SK-N-SH (cell line): Measurements from ENCODE around the gene C3orf85. TPM values are rescaled to one million over a fixed set of nuclear protein-coding genes. Genes with fewer than 3 reads are reported as not detected.

Experiments
- CTCF ChIA-PET: fragments of 300-600, 350-600 bp; formaldehyde crosslinking; extraction: SDS; loops from one replicate; lab custom pipeline; 2021; lab: Yijun Ruan, JAX
- POLR2A ChIA-PET: fragments of 350-600 bp; sonication (Branson Sonifier 250); formaldehyde crosslinking; extraction: SDS; loops from one replicate; lab custom pipeline; 2020; ENCODE audit warnings: antibody characterized with exemption, inconsistent platforms; lab: Yijun Ruan, JAX
- DNase-seq: peaks from one replicate; pipeline ENCODE4 v3.0.0; 2012
- H2AFZ ChIP-seq: fragments of 200-600 bp; sonication (generic); 2 replicates; pipeline ENCODE4 v1.8.1; 2016; ENCODE audit warnings: antibody characterized with exemption, mild to moderate bottlenecking, low read depth
- H3F3A ChIP-seq: fragments of 200-600 bp; sonication (generic); replicated peaks from 2 replicates; pipeline ENCODE3; 2016; ENCODE audit warnings: antibody characterized with exemption, mild to moderate bottlenecking; ENCODE audit not compliant: insufficient read depth
- H3K27ac ChIP-seq, 2 experiments: fragments of 200-500 bp in 1 of 2; fragments of 200-600 bp in 1 of 2; sonication (Bioruptor generic) in 1 of 2; sonication (generic), shearing (Covaris generic) in 1 of 2; 2 replicates each; pipeline versions ENCODE4 v1.5.1 to v1.6.1; 2014 to 2016; ENCODE audit warnings: low read depth in 2 of 2, inconsistent platforms in 1 of 2, low read length in 1 of 2, mild to moderate bottlenecking in 1 of 2, mixed read lengths in 1 of 2
- H3K27me3 ChIP-seq: fragments of 200-600 bp; sonication (generic), shearing (Covaris generic); 2 replicates; pipeline ENCODE4 v1.6.1; 2016; ENCODE audit warnings: mixed run types; ENCODE audit not compliant: insufficient read depth
- H3K36me3 ChIP-seq, 2 experiments: fragments of 200-500 bp in 1 of 2; fragments of 200-600 bp in 1 of 2; sonication (Bioruptor generic) in 1 of 2; sonication (generic) in 1 of 2; replicated peaks in 1 of 2; 2 replicates each; pipeline versions ENCODE3 to v1.5.1; 2014 to 2016; ENCODE audit warnings: low read length in 1 of 2, mild to moderate bottlenecking in 1 of 2; ENCODE audit not compliant: insufficient read depth in 2 of 2, control insufficient read depth in 1 of 2
- H3K4me1 ChIP-seq, 2 experiments: fragments of 200-500 bp in 1 of 2; fragments of 200-600 bp in 1 of 2; sonication (Bioruptor generic) in 1 of 2; sonication (generic), shearing (Covaris generic) in 1 of 2; 2 replicates each; pipeline versions ENCODE4 v1.5.1 to v1.6.1; 2014 to 2016; ENCODE audit warnings: low read depth in 1 of 2, low read length in 1 of 2, mixed run types in 1 of 2; ENCODE audit not compliant: insufficient read depth in 2 of 2, control insufficient read depth in 1 of 2
- H3K4me2 ChIP-seq: fragments of 200-600 bp; sonication (generic), shearing (Covaris generic); 2 replicates; pipeline ENCODE4 v1.6.1; 2017; ENCODE audit warnings: mixed run types
- H3K4me3 ChIP-seq, 2 experiments: fragments of 200-500 bp in 1 of 2; fragments of 200-600 bp in 1 of 2; sonication (Bioruptor generic) in 1 of 2; sonication (generic), shearing (Covaris generic) in 1 of 2; 2 replicates each; pipeline versions ENCODE4 v1.5.1 to v1.8.1; 2014 to 2016; ENCODE audit warnings: low read depth in 2 of 2, inconsistent platforms in 1 of 2, low read length in 1 of 2, mild to moderate bottlenecking in 1 of 2, mixed read lengths in 1 of 2, moderate library complexity in 1 of 2
- H3K79me2 ChIP-seq: fragments of 200-600 bp; sonication (generic); 2 replicates; pipeline ENCODE4 v1.8.1; 2017; ENCODE audit warnings: mild to moderate bottlenecking; ENCODE audit not compliant: insufficient read depth
- H3K9ac ChIP-seq: fragments of 200-600 bp; sonication (generic); 2 replicates; pipeline ENCODE4 v1.6.1; 2017; ENCODE audit warnings: mixed run types
- H3K9me2 ChIP-seq: fragments of 200-600 bp; sonication (generic); 2 replicates; pipeline ENCODE4 v1.6.1; 2017; ENCODE audit warnings: mixed run types
- H3K9me3 ChIP-seq: fragments of 200-600 bp; sonication (generic); 2 replicates; pipeline ENCODE4 v1.6.1; 2017; ENCODE audit warnings: mixed run types, mild to moderate bottlenecking, moderate library complexity
- H4K20me1 ChIP-seq: fragments of 200-600 bp; sonication (generic); 2 replicates; pipeline ENCODE4 v1.6.1; 2017; ENCODE audit warnings: mild to moderate bottlenecking, mixed run types; ENCODE audit not compliant: insufficient read depth
- CTCF ChIP-seq: fragments of 200-600 bp; sonication (generic); IDR thresholded peaks from 2 replicates; pipeline ENCODE4 v1.6.1; 2017; ENCODE audit warnings: antibody characterized with exemption, mild to moderate bottlenecking, moderate library complexity
- GABPA ChIP-seq: IDR thresholded peaks from 2 replicates; pipeline ENCODE4 v1.4.0; 2012; ENCODE audit warnings: low read depth, mild to moderate bottlenecking
- GATA2 ChIP-seq: sonication (generic); formaldehyde crosslinking; IDR thresholded peaks from 2 replicates; pipeline ENCODE4 v1.5.0; 2020; ENCODE audit warnings: mild to moderate bottlenecking, missing genetic modification reagents
- MXI1 ChIP-seq: IDR thresholded peaks from 2 replicates; pipeline ENCODE4 v1.6.1; 2012; ENCODE audit warnings: mild to moderate bottlenecking, low read depth, low read length, improper control_type of control experiment
- PBX3 ChIP-seq: IDR thresholded peaks from 2 replicates; pipeline ENCODE4; 2012
- RAD21 ChIP-seq: IDR thresholded peaks from 2 replicates; pipeline ENCODE4 v1.6.1; 2012; ENCODE audit warnings: mild to moderate bottlenecking, low read length
- RFX5 ChIP-seq: IDR thresholded peaks from 2 replicates; pipeline ENCODE4 v1.6.1; 2012; ENCODE audit warnings: mild to moderate bottlenecking, improper control_type of control experiment, low read length
- RXRA ChIP-seq: IDR thresholded peaks from 2 replicates; pipeline ENCODE4 v1.4.0; 2012; ENCODE audit warnings: low read depth, mild to moderate bottlenecking, borderline replicate concordance
- SIN3A ChIP-seq: IDR thresholded peaks from 2 replicates; pipeline ENCODE4 v1.6.1; 2012; ENCODE audit warnings: low read depth, mild to moderate bottlenecking, low read length, moderate library complexity, borderline replicate concordance
- TCF12 ChIP-seq: IDR thresholded peaks from 2 replicates; pipeline ENCODE4 v1.4.0; 2012
- WGBS: methylation state at CpG from one replicate; pipeline ENCODE4 v1.1.6; 2017; ENCODE audit warnings: low lambda C conversion rate; 5-methylcytosine and 5-hydroxymethylcytosine counted together
- polyA plus RNA-seq, 3 experiments: library from polyadenylated mRNA; depleted of rRNA; stranded (reverse); fragments of >200 nt; gene quantifications; 2 replicates each; pipeline ENCODE4 v1.2.3, GENCODE V29; 2012
- TF ChIP-seq, protein P1 (sequence below): fragments of 150-350 bp; IDR thresholded peaks from 2 replicates; pipeline ENCODE4 v1.6.1; 2017; ENCODE audit warnings: antibody characterized with exemption, low read length, low read depth, borderline replicate concordance

The C3orf85 gene
- polyA plus RNA-seq, 1 of the 3 experiments (the other 2 are of a cell fraction), result not detected

GRCh38 chr3:109098079-109098644, 38.4 kb upstream of the C3orf85 start:
- Histone ChIP-seq H3K4me1 (no peaks in the 10 kb centered on the region), H3K9me2 (no peaks in the 10 kb centered on the region), H3K9me3 (no peaks in the 10 kb centered on the region), H3K36me3 (no peaks in the 10 kb centered on the region), H3K4me2 (no peak overlapping the region), H3F3A (no peaks in the 10 kb centered on the region), H4K20me1 (no peaks in the 10 kb centered on the region), H3K4me3 (no peak overlapping the region), H3K27ac (no peak overlapping the region), H2AFZ (no peak overlapping the region), H3K27me3 (no peaks in the 10 kb centered on the region), H3K9ac (no peak overlapping the region), H3K79me2 (no peaks in the 10 kb centered on the region)
- POLR2A ChIA-PET, result no interaction called here
- DNase-seq, result no peak
- CTCF ChIA-PET, result interaction anchor here (0.8 to 2.1 kb wide), 3 partner anchors 10 to 75 kb away, joined by 4 to 18 read pairs (median 4); no protein-coding TSS in a partner anchor
- TF ChIP-seq MXI1 (no peak), RAD21 (peak; percentile 34), RXRA (no peak)
- 38% methylated on average over 5 of the region's 5 CpGs for WGBS

DNA sequence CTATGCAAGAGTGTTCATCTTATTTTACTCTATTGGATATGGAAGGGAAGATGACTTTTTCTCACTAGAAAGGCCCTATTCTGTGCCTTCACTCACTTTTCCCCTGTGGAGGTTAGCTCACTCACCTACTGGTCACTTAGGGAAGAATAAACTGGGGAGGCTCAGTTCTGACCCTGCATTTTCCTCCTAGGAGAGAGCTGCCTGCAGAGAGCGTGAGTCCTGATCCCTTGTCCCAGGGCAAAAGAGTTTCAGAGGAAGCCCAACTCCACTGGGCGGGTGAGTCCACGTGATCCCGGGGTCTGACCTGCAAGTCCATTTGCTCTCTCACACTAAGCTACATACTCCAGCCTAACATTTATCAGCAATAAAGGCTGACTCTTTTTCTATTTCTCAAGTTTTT, 26.9 kb upstream of the C3orf85 start:
- H3K4me2 ChIP-seq, result no peak overlapping the region
- H3F3A ChIP-seq, result no peaks in the 10 kb centered on the region
- no peaks in the 10 kb centered on the region for H3K36me3 ChIP-seq
- no peak overlapping the region for H2AFZ ChIP-seq
- ChIA-PET CTCF (interaction anchor here (2.7 kb wide), 1 partner anchor 86 kb away, joined by 8 read pairs; no protein-coding TSS in a partner anchor), POLR2A (no interaction called here)
- H3K79me2 ChIP-seq, result no peaks in the 10 kb centered on the region
- H3K27me3 ChIP-seq, result no peaks in the 10 kb centered on the region
- no peak for DNase-seq
- WGBS, result 79% methylated on average over 4 of the region's 4 CpGs
- no peaks in the 10 kb centered on the region for H3K4me1 ChIP-seq
- no peak for TF ChIP-seq MXI1
- H3K9ac ChIP-seq, result no peak overlapping the region
- no peaks in the 10 kb centered on the region for H3K9me2 ChIP-seq
- H3K27ac ChIP-seq, result no peak overlapping the region
- H3K9me3 ChIP-seq, result no peaks in the 10 kb centered on the region
- no peak overlapping the region for H3K4me3 ChIP-seq
- no peaks in the 10 kb centered on the region for H4K20me1 ChIP-seq

DNA sequence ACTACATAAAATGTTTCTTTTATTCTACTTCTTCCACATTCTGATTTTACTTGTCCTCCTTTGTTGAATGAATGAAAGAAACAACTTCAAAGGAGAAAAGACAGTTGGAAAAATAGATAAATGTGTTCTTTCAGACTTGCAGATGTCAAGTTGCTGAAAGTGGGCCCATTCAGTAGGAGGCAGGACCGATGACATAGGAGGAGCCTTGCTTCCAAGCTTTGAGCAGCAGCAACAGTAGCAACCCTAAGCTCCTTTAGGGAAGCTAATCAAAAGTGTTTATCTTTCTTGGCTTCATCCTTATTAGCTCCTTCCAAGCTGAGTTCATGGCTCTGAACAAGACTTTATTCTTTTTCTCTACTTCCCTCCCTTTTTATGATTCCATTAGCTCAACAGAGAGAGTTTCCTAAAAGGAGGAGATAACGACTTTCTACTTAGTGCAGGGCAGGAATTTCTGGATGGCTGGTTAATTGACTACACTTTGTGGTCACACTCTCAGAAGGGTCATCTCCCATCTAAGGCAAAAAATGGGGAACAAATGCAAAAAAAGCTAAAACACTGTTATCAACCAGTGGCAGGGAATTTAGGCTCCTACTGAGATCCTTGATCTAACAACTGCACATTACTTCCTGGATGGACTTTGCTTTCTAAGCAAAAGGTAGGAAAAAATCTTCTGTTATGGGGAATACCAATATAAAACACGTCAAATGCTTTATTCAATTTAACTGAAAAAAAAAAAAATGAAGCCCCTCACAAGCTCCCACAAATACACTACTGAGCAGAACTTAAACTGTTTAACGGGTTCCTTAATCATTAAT, 23.4 kb upstream of the C3orf85 start:
- no peaks in the 10 kb centered on the region for H3K79me2 ChIP-seq
- H3K4me1 ChIP-seq, result no peaks in the 10 kb centered on the region
- H3F3A ChIP-seq, result no peaks in the 10 kb centered on the region
- no peak overlapping the region for H3K4me2 ChIP-seq
- TF ChIP-seq GATA2 (CRISPR knock-in tag), result no peak
- TF ChIP-seq PBX3, result no peak
- no peak for TF ChIP-seq TCF12
- TF ChIP-seq, protein P1, sequence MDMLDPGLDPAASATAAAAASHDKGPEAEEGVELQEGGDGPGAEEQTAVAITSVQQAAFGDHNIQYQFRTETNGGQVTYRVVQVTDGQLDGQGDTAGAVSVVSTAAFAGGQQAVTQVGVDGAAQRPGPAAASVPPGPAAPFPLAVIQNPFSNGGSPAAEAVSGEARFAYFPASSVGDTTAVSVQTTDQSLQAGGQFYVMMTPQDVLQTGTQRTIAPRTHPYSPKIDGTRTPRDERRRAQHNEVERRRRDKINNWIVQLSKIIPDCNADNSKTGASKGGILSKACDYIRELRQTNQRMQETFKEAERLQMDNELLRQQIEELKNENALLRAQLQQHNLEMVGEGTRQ, result no peak
- no peak for TF ChIP-seq RFX5
- no peak for TF ChIP-seq GABPA
- no peak for TF ChIP-seq CTCF
- no peak for TF ChIP-seq SIN3A
- H3K9me2 ChIP-seq, result no peaks in the 10 kb centered on the region
- no peak overlapping the region for H3K4me3 ChIP-seq
- ChIA-PET CTCF (interaction anchor here (1.0 to 1.4 kb wide), 2 partner anchors 32 to 89 kb away, joined by 3 read pairs; no protein-coding TSS in a partner anchor), POLR2A (no interaction called here)
- H3K9ac ChIP-seq, result no peak overlapping the region
- WGBS, result 34% methylated on average over 4 of the region's 4 CpGs
- H3K9me3 ChIP-seq, result no peaks in the 10 kb centered on the region
- H3K36me3 ChIP-seq, result no peaks in the 10 kb centered on the region
- DNase-seq, result no peak
- no peak overlapping the region for H3K27ac ChIP-seq
- H3K27me3 ChIP-seq, result no peaks in the 10 kb centered on the region
- no peaks in the 10 kb centered on the region for H4K20me1 ChIP-seq
- no peak overlapping the region for H2AFZ ChIP-seq
